ENCODE results near the gene ATXN1.
A peak's percentile ranks its signal among the peaks of the same experiment; 100 is the strongest.

ATXN1 gene

GRCh38 chr6:16432075-16433032 is 328.9 kb downstream of the ATXN1 start:
- DNase-seq, result no peak

GRCh38 chr6:16431106-16431505 is 330.2 kb downstream of the ATXN1 start:
- no peak for DNase-seq

GRCh38 chr6:16430391-16431089 is 330.7 kb downstream of the ATXN1 start:
- DNase-seq, result no peak

- DNase-seq, result no peak
Observed at GRCh38 chr6:16429669-16430068, 331.6 kb downstream of the ATXN1 start.

GRCh38 chr6:16427124-16427523 is 334.1 kb downstream of the ATXN1 start:
- DNase-seq, result no peak

GRCh38 chr6:16425881-16426615 is 335.2 kb downstream of the ATXN1 start:
- DNase-seq, result no peak

- DNase-seq, result no peak
Observed at GRCh38 chr6:16421462-16421960, 339.7 kb downstream of the ATXN1 start.

GRCh38 chr6:16420715-16421461 is 340.4 kb downstream of the ATXN1 start:
- no peak for DNase-seq

GRCh38 chr6:16420337-16420714 is 340.9 kb downstream of the ATXN1 start:
- DNase-seq, result no peak

GRCh38 chr6:16419636-16420336 is 341.5 kb downstream of the ATXN1 start:
- DNase-seq, result no peak

GRCh38 chr6:16418151-16418550 is 343.1 kb downstream of the ATXN1 start:
- DNase-seq, result no peak

- no peak for DNase-seq
Observed at GRCh38 chr6:16415677-16416076, 345.6 kb downstream of the ATXN1 start.

GRCh38 chr6:16414205-16414604 is 347.1 kb downstream of the ATXN1 start:
- DNase-seq, result no peak

- no peak for DNase-seq
Observed at GRCh38 chr6:16413399-16413798, 347.9 kb downstream of the ATXN1 start.

GRCh38 chr6:16412982-16413381 is 348.3 kb downstream of the ATXN1 start:
- no peak for DNase-seq

- DNase-seq, result no peak
Observed at GRCh38 chr6:16412171-16412570, 349.1 kb downstream of the ATXN1 start.

GRCh38 chr6:16409531-16410441 is 351.5 kb downstream of the ATXN1 start:
- DNase-seq, result peak; percentile 69 to 71

- DNase-seq, result no peak
Observed at GRCh38 chr6:16408766-16409165, 352.5 kb downstream of the ATXN1 start.

- peak in 1 of 2 donors; percentile 8 for DNase-seq
Observed at GRCh38 chr6:16406966-16407365, 354.3 kb downstream of the ATXN1 start.

- DNase-seq, result peak; percentile 60 to 70
Observed at GRCh38 chr6:16406538-16406937, 354.7 kb downstream of the ATXN1 start.
